Measurements from ENCODE around the gene EEF2. TPM values are rescaled to one million over a fixed set of nuclear protein-coding genes. Genes with fewer than 3 reads are reported as not detected.

The EEF2 gene
- total and polyA plus RNA-seq, 2 experiments from 2014 or later: 316 to 2,849 TPM

GRCh38 chr19:4016903-4017638 lies 31.8 kb upstream of the EEF2 start:
- TF ChIP-seq, protein P1, sequence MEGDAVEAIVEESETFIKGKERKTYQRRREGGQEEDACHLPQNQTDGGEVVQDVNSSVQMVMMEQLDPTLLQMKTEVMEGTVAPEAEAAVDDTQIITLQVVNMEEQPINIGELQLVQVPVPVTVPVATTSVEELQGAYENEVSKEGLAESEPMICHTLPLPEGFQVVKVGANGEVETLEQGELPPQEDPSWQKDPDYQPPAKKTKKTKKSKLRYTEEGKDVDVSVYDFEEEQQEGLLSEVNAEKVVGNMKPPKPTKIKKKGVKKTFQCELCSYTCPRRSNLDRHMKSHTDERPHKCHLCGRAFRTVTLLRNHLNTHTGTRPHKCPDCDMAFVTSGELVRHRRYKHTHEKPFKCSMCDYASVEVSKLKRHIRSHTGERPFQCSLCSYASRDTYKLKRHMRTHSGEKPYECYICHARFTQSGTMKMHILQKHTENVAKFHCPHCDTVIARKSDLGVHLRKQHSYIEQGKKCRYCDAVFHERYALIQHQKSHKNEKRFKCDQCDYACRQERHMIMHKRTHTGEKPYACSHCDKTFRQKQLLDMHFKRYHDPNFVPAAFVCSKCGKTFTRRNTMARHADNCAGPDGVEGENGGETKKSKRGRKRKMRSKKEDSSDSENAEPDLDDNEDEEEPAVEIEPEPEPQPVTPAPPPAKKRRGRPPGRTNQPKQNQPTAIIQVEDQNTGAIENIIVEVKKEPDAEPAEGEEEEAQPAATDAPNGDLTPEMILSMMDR (IDR thresholded peaks at IDR 0.05; ENCODE audit: low read depth, low read length): no peak
- Histone ChIP-seq H3K36me3 (peaks cover 18% of the 10 kb centered on the region), H3K9me3 (ENCODE audit: low read depth) (no peaks in the 10 kb centered on the region), H3K4me1 (ENCODE audit: low read depth) (no peaks in the 10 kb centered on the region), H3K27me3 (no peaks in the 10 kb centered on the region), H3K27ac (no peak overlapping the region), H3K4me3 (no peak overlapping the region)
- DNase-seq (ENCODE audit: low read depth in 1 of 2, low spot score in 1 of 2): no peak

DNA sequence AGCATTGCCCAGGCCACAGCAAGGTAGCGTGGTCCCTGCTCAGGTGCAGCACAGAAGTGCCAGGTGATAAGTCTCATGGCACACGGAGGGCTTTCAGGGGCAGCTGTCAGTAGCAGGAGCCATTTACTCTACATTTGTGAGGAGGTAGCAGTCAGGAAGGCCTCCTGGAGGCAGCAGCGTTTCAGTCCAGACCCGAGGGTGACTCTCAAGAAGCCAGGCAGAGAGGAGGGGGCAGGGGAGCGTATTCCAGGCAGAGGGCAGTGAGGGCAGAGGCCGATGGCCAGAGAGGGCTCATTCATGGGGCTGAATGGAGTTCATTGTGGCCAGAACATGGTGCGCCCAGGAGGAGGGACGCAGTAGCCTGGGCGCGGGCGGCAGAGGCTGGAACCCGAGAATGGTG lies 31.2 kb upstream of the EEF2 start:
- H3K36me3 ChIP-seq: peaks cover 18% of the 10 kb centered on the region
- DNase-seq (ENCODE audit: low read depth in 1 of 2, low spot score in 1 of 2): no peak
- H3K4me1 ChIP-seq (ENCODE audit: low read depth): no peaks in the 10 kb centered on the region
- no peak overlapping the region for H3K4me3 ChIP-seq
- H3K27ac ChIP-seq: no peak overlapping the region
- H3K9me3 ChIP-seq (ENCODE audit: low read depth): no peaks in the 10 kb centered on the region
- TF ChIP-seq, protein P1 (IDR thresholded peaks at IDR 0.05; ENCODE audit: low read depth, low read length): no peak
- no peaks in the 10 kb centered on the region for H3K27me3 ChIP-seq

DNA sequence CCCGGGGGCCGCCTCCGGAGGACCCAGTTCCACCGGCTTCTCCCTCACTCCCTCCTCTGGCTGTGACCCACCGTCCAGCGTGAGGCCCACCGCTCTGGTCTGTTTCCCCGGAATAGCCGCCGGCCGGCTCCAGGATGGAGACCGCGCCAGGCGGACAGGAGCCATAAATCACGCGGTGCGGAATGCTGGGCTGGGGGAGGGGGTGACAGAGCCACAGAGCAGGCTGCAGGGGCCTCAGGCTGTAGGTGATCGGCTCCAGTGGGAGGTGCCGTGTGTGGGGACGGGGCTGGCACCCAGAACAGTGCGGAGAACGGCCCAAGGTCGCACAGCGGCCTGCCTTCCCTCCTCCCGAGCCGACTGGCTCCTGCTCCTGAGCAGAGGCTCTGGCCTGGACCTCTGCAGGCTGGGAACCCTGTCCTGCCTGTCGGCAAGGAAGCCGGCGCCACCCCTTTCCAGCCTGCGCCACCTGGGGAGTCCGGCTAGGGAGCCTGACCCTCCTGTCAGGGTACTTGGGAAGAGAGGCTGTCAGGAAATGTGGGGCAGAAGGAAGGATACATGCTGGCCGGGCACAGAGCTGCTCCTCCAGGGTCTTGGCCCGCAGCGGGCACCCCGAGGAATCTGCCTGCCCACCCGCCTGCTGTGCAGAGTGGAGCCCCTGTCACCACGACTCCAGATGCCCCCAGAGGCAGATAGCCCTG lies 30.6 kb upstream of the EEF2 start:
- H3K27ac ChIP-seq: no peak overlapping the region
- no peaks in the 10 kb centered on the region for H3K27me3 ChIP-seq
- H3K4me3 ChIP-seq: no peak overlapping the region
- H3K36me3 ChIP-seq: peaks cover 18% of the 10 kb centered on the region
- H3K4me1 ChIP-seq (ENCODE audit: low read depth): peaks cover 5% of the 10 kb centered on the region
- H3K9me3 ChIP-seq (ENCODE audit: low read depth): no peaks in the 10 kb centered on the region
- TF ChIP-seq, protein P1 (IDR thresholded peaks at IDR 0.05; ENCODE audit: low read depth, low read length): no peak
- DNase-seq (ENCODE audit: low read depth in 1 of 2, low spot score in 1 of 2): no peak

DNA sequence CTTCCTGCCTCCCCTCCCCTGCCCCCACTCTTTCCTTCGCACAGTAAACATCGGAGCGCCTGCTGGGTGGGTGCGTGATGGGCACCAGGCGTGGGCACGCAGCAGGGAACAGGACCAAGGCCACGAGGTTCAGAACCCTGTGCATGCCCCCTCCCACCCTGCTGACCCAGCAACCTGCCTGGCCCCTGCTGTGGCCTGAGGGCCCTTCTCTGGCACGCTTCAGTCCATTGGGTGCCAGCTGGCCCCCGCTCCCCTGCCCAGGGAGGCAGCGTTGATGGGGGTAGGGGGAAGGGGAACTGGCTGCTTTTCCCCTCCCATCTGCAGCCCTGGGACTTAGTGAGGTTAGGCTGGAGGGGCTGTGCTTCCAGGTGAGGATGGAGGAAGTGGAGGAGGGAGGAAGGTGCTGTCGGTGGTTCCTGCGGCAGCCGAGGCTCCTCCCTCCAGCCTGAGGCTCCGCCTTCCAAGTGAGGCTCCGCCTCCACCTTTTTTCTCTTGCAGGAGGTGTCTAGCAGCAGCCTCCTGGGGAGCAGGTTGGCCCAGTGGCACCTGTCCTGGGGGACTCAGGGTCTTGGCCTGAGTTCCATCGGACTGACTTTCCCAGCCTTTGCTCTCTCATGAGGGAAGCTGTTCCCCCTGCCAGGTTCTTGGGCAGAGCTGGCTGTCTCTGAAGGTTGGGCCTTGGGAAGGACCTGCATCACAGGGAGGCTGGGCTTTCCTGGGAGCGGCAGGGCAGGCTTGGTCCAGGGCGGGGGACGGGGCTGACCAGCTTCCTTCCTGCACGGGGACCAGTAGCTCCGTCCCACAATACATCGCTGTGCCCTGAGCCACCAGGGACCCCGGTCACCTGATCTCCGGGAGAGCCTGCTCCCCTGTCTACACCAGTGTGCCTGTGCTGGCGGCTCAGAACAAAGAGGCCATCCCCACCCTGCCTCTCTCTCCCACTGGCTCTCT lies 29.6 kb upstream of the EEF2 start:
- Histone ChIP-seq H3K9me3 (ENCODE audit: low read depth) (no peaks in the 10 kb centered on the region), H3K27me3 (no peaks in the 10 kb centered on the region), H3K36me3 (peaks cover 18% of the 10 kb centered on the region), H3K4me3 (no peak overlapping the region), H3K4me1 (ENCODE audit: low read depth) (peaks cover 16% of the 10 kb centered on the region), H3K27ac (no peak overlapping the region)
- TF ChIP-seq, protein P1 (IDR thresholded peaks at IDR 0.05; ENCODE audit: low read depth, low read length): no peak
- no peak for DNase-seq (ENCODE audit: low read depth in 1 of 2, low spot score in 1 of 2)

GRCh38 chr19:4013886-4014540 lies 28.8 kb upstream of the EEF2 start:
- TF ChIP-seq, protein P1 (IDR thresholded peaks at IDR 0.05; ENCODE audit: low read depth, low read length): no peak
- no peak for DNase-seq (ENCODE audit: low read depth in 1 of 2, low spot score in 1 of 2)
- H3K27me3 ChIP-seq: no peaks in the 10 kb centered on the region
- peaks cover 24% of the 10 kb centered on the region for H3K4me1 ChIP-seq (ENCODE audit: low read depth)
- H3K9me3 ChIP-seq (ENCODE audit: low read depth): no peaks in the 10 kb centered on the region
- no peak overlapping the region for H3K27ac ChIP-seq
- H3K4me3 ChIP-seq: no peak overlapping the region
- peaks cover 18% of the 10 kb centered on the region for H3K36me3 ChIP-seq
